GM21529 (cell line): ENCODE results near the gene LBHD2.

Source experiments
- ATAC-seq: cut with Tn5 transposase; IDR thresholded peaks from one replicate; pipeline ENCODE4 v1.9.1; 2021; ENCODE audit not compliant: unreplicated experiment

Gene LBHD2

GRCh38 chr14:103090481-103091020 is 6.5 kb downstream of the LBHD2 start:
- no peak for ATAC-seq

DNA sequence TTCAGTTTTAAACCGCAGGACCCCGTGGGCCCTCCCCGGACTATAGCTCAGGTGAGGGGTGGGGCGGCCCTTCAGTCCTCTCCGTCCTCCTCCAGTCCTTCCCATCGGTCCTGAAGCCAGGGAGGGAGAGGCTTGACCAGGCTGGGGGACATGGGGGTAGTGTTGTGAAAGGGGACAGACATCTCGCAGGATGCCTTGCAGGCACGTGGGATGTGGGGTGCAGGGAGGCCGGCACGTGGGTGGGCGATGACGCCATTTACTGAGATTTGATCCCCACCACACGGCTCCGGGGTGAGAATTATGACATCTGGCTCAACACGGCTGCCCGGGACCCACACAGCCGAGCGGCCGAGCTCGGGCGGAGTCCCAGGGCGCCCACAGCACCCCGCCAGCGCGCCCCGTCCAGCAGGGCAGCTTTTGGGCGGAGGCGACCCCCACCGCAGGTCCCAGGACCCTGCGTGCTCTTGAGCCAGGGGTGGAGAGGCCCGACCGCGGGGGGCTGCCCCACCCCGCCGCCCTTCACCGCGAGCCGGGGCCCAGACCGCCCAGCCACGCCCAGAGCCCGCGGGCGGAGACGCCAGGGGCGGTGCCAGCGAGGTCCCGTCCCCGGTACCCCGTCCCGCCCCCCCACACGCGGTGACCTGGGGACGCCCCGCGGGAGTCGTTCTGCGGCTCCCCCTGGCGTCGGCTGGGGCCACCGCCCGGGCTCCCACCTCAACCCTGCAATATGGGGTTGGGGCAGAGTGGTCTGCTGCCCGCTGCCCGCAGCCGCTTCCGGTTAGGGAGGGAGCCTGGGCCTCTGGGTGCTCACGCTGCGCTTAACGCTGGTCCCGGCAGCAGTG is 7.3 kb downstream of the LBHD2 start:
- peak; percentile 66 for ATAC-seq

DNA sequence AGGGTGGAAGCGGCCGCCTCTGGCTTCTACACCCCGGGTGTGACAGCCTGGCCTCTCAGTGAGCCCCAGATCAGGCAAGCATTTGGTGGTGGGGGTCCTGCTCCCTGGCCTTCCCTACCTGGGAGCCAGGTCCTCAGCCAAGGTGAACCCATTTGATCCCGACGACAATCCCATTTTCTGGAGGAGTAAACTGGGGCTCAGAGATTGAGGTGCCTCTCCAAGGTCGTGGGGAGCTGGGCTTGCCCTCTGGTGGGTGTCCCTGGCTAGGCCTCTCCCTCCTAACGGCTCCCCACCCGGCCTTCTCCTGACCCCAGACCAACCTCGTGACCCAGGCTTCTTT is 7.8 kb downstream of the LBHD2 start:
- ATAC-seq = no peak

DNA sequence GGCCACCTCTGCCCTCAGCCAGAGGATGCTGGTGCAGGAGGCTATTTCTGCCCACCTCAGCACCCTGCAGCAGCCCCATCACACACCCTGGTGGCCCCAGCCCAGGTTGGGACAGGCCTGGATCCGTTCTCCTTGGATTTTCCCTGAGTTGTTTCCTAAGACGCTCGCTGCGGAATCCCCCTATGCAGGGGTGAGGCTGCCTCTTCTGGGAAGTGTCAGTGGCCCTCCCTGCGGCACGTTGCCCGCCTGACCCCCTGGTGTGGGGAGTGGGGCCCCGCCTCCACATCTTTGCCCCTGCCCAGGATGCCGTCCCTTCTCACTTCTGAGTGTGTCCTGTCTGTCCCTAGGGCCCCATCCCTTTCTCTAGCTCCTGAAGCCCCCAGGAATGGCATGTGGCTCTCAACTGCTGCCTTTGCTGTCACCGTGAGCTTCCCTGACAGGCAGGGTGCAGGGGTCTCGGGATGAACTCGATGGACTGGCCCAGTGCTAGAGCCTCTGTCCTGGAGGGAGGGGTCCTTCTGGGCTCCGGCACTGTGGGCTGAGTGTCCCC is 9.9 kb downstream of the LBHD2 start:
- no peak for ATAC-seq

DNA sequence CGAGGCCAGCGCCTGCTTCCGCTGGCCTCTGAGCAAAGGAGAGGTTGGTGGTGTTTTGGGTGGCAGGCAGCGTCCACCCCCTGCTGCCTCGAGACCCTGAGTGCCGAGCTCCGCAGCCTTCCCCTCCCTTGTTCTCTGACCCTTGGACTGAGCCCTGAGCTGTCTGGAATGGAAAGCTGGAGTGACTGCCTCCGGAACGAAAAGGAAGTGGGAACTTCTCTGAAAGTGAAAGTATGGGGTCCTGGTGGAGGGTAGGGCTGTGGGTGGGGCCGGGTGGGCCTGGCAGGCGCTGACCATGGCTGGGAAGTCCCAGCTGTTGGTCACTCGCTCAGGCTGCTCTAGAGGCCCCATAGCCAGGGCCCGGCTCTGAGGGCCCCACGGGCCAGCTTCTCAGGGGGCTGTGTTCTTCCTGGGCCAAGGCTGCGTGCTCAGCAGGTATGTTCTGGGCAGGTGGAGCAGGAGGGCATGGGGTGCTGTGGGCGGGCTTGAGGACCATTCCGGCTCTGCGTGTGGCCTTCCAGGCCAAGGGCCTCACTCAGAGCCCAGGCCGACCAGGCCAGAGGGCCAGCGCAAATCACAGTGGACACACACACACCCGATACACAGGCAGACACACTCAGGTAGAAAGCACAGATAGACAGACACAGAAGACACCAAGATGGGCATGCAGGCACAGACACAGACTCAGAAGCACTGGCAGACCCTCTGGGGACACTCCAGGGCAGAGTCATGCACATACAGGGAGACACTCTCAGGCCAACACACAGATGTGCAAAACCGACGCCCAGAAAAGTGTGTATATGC is 10.6 kb downstream of the LBHD2 start, which contains the start of gene EXOC3L4:
EXOC3L4 (plus strand) TSS at position 320 of the 804 bp plus-strand sequence. CDS start 5,495 bp downstream, outside the sequence.
- no peak for ATAC-seq

- no peak for ATAC-seq
Measured at GRCh38 chr14:103095210-103095778, 11.3 kb downstream of the LBHD2 start.

DNA sequence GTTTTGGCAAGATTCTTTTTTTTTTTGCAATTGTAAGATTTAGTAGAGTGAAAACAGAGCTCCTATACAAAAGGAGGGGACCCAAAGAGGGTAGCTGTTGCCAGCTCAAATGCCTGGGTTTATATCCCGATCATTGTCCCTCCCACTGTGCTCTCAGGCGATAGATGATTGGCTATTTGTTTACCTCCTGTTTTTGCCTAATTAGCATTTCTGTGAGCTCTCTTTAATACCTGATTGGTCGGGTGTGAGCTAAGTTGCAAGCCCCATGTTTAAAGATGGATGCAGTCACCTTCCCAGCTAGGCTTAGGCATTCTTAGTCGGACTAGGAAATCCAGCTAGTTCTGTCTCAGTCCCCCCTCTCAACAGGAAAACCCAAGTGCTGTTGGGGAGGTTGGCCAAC is 12.4 kb downstream of the LBHD2 start:
- no peak for ATAC-seq

- no peak for ATAC-seq
Measured at GRCh38 chr14:103097244-103097993, 13.4 kb downstream of the LBHD2 start.

GRCh38 chr14:103097994-103098957 is 14.3 kb downstream of the LBHD2 start:
- ATAC-seq = no peak

- no peak for ATAC-seq
Measured at GRCh38 chr14:103099081-103099732, 15.2 kb downstream of the LBHD2 start.

DNA sequence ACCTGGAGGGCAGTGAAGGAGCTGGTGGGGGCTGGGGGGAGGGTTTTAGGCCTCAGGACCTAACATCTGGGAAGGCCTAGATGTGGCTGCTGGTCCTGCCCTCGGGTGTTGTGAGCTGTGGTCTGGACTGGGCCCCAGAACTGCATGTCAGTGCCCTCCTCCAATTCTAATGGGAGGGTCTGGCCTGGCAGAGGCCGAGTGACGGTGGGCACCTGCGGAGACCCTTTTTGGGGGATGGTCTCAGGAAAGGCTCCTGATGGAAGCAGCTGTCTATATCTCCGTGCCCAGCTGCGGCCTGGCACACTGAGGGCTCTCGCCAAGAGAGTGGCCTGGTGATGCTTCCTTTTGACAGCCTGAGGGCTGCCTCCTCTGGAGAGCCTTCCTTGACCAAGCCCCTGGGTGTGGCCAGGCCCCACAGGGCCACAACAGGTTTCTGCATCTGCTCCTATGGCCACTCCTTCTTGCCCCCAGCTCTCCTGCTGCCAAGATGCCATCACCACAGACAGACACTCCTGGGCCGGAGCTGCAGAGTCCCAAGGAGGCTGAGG is 15.8 kb downstream of the LBHD2 start:
- ATAC-seq = no peak

- peak; percentile 57 for ATAC-seq
Measured at GRCh38 chr14:103100281-103101121, 16.5 kb downstream of the LBHD2 start.

DNA sequence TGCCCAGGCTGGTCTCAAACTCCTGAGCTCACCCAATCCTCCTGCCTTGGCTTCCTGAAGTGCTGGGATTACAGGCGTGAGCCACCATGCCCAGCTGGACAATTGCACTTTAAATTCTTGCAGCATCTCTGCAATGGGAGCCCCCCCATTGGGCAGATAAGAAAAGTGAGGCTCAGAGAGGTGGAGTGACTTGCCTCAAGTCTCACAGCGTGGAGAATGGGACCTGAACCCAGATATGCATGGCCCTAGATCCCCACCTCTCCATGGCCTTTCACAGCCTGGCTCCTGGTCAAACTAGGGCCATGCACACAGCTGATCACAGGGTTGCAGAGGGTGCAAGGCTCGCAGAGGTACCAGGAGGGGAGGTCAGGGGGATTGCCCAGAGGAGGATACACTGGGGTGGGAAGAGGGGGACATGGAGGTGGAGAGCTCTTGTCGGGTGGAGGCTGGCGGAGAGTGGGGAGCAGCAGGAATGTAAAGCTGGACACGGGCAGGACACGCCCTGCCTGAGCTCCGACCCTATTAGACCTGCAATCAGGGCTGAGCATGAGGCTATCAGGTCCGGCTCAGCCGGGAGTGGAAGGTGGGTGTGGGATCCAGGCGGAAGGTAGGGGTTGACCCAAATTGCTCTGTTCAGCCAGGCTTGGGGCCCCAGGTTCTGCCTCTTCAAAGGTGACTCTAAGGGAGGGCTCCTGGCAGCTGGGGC is 17.4 kb downstream of the LBHD2 start:
- ATAC-seq = no peak

- no peak for ATAC-seq
Measured at GRCh38 chr14:103101963-103102688, 18.1 kb downstream of the LBHD2 start.

DNA sequence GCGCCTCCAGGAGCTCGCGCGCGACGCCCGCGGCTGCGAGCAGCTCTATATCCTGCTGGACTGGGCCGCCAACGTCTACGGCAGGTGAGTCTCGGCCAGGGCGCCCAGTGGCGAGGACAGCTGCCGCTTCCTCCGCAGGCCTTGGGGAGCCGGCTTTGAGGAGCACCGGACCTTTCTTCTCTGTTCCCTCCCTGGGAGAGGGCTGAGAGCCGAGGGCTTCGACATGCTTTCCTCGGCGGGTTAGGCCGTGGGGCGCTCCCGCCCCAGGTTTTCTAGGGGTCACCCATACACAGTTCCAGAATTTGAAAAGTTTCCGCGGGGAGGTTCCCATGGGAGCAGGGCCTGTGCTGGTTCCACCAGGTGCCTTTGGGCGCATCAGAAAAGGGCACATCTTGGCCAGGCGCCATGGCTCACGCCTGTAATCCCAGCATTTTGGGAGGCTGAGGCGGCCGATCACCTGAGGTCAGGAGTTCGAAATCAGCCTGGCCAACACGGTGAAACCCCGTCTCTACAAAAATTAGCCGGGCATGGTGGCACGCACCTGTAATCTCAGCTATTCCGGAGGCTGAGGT is 18.8 kb downstream of the LBHD2 start:
- no peak for ATAC-seq
